Muscle of leg (tissue), 11 donors: Measurements from ENCODE around the gene SETBP1. TPM values are rescaled to one million over a fixed set of nuclear protein-coding genes. Genes with fewer than 3 reads are reported as not detected.

ENCODE experiments used
- DNase-seq: peaks from one replicate; pipeline ENCODE4 v3.0.0; 2013
- H3K27ac ChIP-seq: one replicate; pipeline ENCODE4 v1.5.1; 2013; ENCODE audit warnings: mild to moderate bottlenecking, low read length, control low read depth
- H3K27me3 ChIP-seq: one replicate; pipeline ENCODE4 v1.6.1; 2013; ENCODE audit warnings: low read length; ENCODE audit not compliant: control insufficient read depth, insufficient read depth
- H3K36me3 ChIP-seq: one replicate; pipeline ENCODE4 v1.6.1; 2013; ENCODE audit warnings: low read length; ENCODE audit not compliant: control insufficient read depth, insufficient read depth
- H3K4me1 ChIP-seq: one replicate; pipeline ENCODE4 v1.6.1; 2013; ENCODE audit warnings: low read length; ENCODE audit not compliant: control insufficient read depth, insufficient read depth
- H3K4me3 ChIP-seq: one replicate; pipeline ENCODE4 v1.5.1; 2013; ENCODE audit warnings: low read length, control low read depth
- H3K9me3 ChIP-seq: replicated peaks from 2 replicates; pipeline ENCODE4 v1.6.1; 2013; ENCODE audit warnings: low read depth, low read length; ENCODE audit not compliant: control insufficient read depth
- WGBS: methylation state at CpG from one replicate; pipeline ENCODE4 v1.1.5; 2013; ENCODE audit warnings: missing lambda C conversion rate; ENCODE audit not compliant: insufficient coverage; 5-methylcytosine and 5-hydroxymethylcytosine counted together
- polyA plus RNA-seq, 8 donors: library from polyadenylated mRNA; unstranded; fragments of 120-200 nt; gene quantifications; one replicate each; pipeline versions ENCODE4 v1.2.1 to v1.2.3, GENCODE V29; 2013; ENCODE audit warnings: inconsistent platforms in 1 of 8, low replicate concordance in 1 of 8; ENCODE audit not compliant: insufficient read length in 8 of 8, insufficient read depth in 1 of 8
- total RNA-seq: library from RNA; stranded (reverse); fragments of 120-200 nt; gene quantifications from one replicate; pipeline ENCODE4 v1.2.4, GENCODE V29; 2013

Gene SETBP1
- total and polyA plus RNA-seq, 9 donors: 11.0 to 20.5 (median 16.8) TPM

- Histone ChIP-seq H3K27ac (no peak overlapping the region), H3K4me3 (no peak overlapping the region), H3K27me3 (no peaks in the 10 kb centered on the region), H3K4me1 (no peaks in the 10 kb centered on the region), H3K9me3 (no peaks in the 10 kb centered on the region), H3K36me3 (no peaks in the 10 kb centered on the region)
- WGBS: no CpG with 5 or more reads among the region's 3 CpGs
- no peak for DNase-seq
These were observed 260.8 kb downstream of the SETBP1 start for GRCh38 chr18:44941516-44941915.

- no peaks in the 10 kb centered on the region for H3K4me1 ChIP-seq
- H3K9me3 ChIP-seq: no peaks in the 10 kb centered on the region
- no peak for DNase-seq
- no peaks in the 10 kb centered on the region for H3K36me3 ChIP-seq
- no peak overlapping the region for H3K4me3 ChIP-seq
- no peaks in the 10 kb centered on the region for H3K27me3 ChIP-seq
- 94% methylated on average over 2 of the region's 2 CpGs for WGBS
- H3K27ac ChIP-seq: no peak overlapping the region
These were observed 261.4 kb downstream of the SETBP1 start for GRCh38 chr18:44942073-44942472.

- no peaks in the 10 kb centered on the region for H3K4me1 ChIP-seq
- H3K27me3 ChIP-seq: no peaks in the 10 kb centered on the region
- H3K9me3 ChIP-seq: no peaks in the 10 kb centered on the region
- no peaks in the 10 kb centered on the region for H3K36me3 ChIP-seq
- no peak overlapping the region for H3K4me3 ChIP-seq
- DNase-seq: no peak
- WGBS: 50% methylated on average over 2 of the region's 2 CpGs
- no peak overlapping the region for H3K27ac ChIP-seq
These were observed 262.7 kb downstream of the SETBP1 start for GRCh38 chr18:44943311-44943881.

GRCh38 chr18:44944461-44944860, 263.8 kb downstream of the SETBP1 start:
- H3K27me3 ChIP-seq: no peaks in the 10 kb centered on the region
- H3K4me3 ChIP-seq: no peak overlapping the region
- H3K27ac ChIP-seq: no peak overlapping the region
- no peaks in the 10 kb centered on the region for H3K4me1 ChIP-seq
- no CpG with 5 or more reads among the region's 1 CpG for WGBS
- H3K9me3 ChIP-seq: no peaks in the 10 kb centered on the region
- no peak for DNase-seq
- H3K36me3 ChIP-seq: no peaks in the 10 kb centered on the region

GRCh38 chr18:44945888-44946401, 265.3 kb downstream of the SETBP1 start:
- Histone ChIP-seq H3K27me3 (no peaks in the 10 kb centered on the region), H3K4me3 (no peak overlapping the region), H3K9me3 (no peaks in the 10 kb centered on the region), H3K36me3 (peaks cover 13% of the 10 kb centered on the region), H3K4me1 (no peaks in the 10 kb centered on the region), H3K27ac (no peak overlapping the region)
- WGBS: no CpG with 5 or more reads among the region's 4 CpGs
- no peak for DNase-seq

GRCh38 chr18:44946529-44947113, 265.9 kb downstream of the SETBP1 start:
- Histone ChIP-seq H3K9me3 (no peaks in the 10 kb centered on the region), H3K27me3 (no peaks in the 10 kb centered on the region), H3K36me3 (peaks cover 15% of the 10 kb centered on the region), H3K4me3 (no peak overlapping the region), H3K27ac (no peak overlapping the region), H3K4me1 (no peaks in the 10 kb centered on the region)
- DNase-seq: no peak
- no CpG with 5 or more reads among the region's 4 CpGs for WGBS

GRCh38 chr18:44949967-44950366, 269.3 kb downstream of the SETBP1 start:
- Histone ChIP-seq H3K4me3 (no peak overlapping the region), H3K36me3 (peaks cover 32% of the 10 kb centered on the region), H3K4me1 (no peaks in the 10 kb centered on the region), H3K27me3 (no peaks in the 10 kb centered on the region), H3K9me3 (no peaks in the 10 kb centered on the region), H3K27ac (no peak overlapping the region)
- WGBS: 96% methylated on average over 4 of the region's 7 CpGs
- no peak for DNase-seq

GRCh38 chr18:44950685-44951195, 270.1 kb downstream of the SETBP1 start:
- no peak for DNase-seq
- H3K9me3 ChIP-seq: no peaks in the 10 kb centered on the region
- no peak overlapping the region for H3K4me3 ChIP-seq
- no peaks in the 10 kb centered on the region for H3K4me1 ChIP-seq
- H3K27me3 ChIP-seq: no peaks in the 10 kb centered on the region
- WGBS: 88% methylated on average over 11 of the region's 13 CpGs
- no peak overlapping the region for H3K27ac ChIP-seq
- H3K36me3 ChIP-seq: peaks cover 32% of the 10 kb centered on the region

GRCh38 chr18:44951748-44952147, 271.1 kb downstream of the SETBP1 start:
- Histone ChIP-seq H3K4me3 (no peak overlapping the region), H3K4me1 (no peaks in the 10 kb centered on the region), H3K9me3 (no peaks in the 10 kb centered on the region), H3K27me3 (no peaks in the 10 kb centered on the region), H3K27ac (no peak overlapping the region), H3K36me3 (peaks cover 32% of the 10 kb centered on the region)
- 96% methylated on average over 14 of the region's 14 CpGs for WGBS
- DNase-seq: no peak

GRCh38 chr18:44954257-44954656, 273.6 kb downstream of the SETBP1 start:
- Histone ChIP-seq H3K4me3 (no peak overlapping the region), H3K27me3 (no peaks in the 10 kb centered on the region), H3K4me1 (no peaks in the 10 kb centered on the region), H3K36me3 (peaks cover 32% of the 10 kb centered on the region), H3K27ac (no peak overlapping the region), H3K9me3 (no peaks in the 10 kb centered on the region)
- no peak for DNase-seq
- WGBS: no CpG with 5 or more reads among the region's 1 CpG
